PFSK-1 (cell line): Measurements from ENCODE around the gene MCCD1.

ENCODE experiments used
- FOXP2 ChIP-seq: optimal IDR thresholded peaks from 2 replicates; pipeline ENCODE3; 2011; ENCODE audit warnings: borderline replicate concordance, control low read depth, inconsistent platforms; ENCODE audit not compliant: insufficient read depth; ENCODE audit errors: extremely low read length, extremely low read depth
- POLR2AphosphoS5 ChIP-seq: IDR thresholded peaks from 2 replicates; pipeline ENCODE4 v1.6.1; 2012; ENCODE audit warnings: low read depth, mild to moderate bottlenecking, control low read depth, low read length, moderate library complexity
- REST ChIP-seq, 2 experiments: IDR thresholded peaks; 2 replicates each; pipeline versions ENCODE4 v1.6.1 to v1.8.0; 2011 to 2012; ENCODE audit warnings: low read depth in 2 of 2, low read length in 2 of 2, control low read depth in 1 of 2, inconsistent platforms in 1 of 2, mild to moderate bottlenecking in 1 of 2, moderate library complexity in 1 of 2; ENCODE audit not compliant: insufficient read depth in 1 of 2
- SIN3A ChIP-seq: IDR thresholded peaks from 2 replicates; pipeline ENCODE4 v1.6.1; 2012; ENCODE audit warnings: mild to moderate bottlenecking, low read length, moderate library complexity, borderline replicate concordance; ENCODE audit not compliant: insufficient read depth
- TAF1 ChIP-seq: IDR thresholded peaks from 2 replicates; pipeline ENCODE4 v1.6.1; 2012; ENCODE audit warnings: low read length, control low read depth, borderline replicate concordance; ENCODE audit not compliant: insufficient read depth

The MCCD1 gene

GRCh38 chr6:31495580-31495979 lies 33.2 kb upstream of the MCCD1 start:
- TF ChIP-seq POLR2AphosphoS5: no peak
- TF ChIP-seq SIN3A: no peak
- no peak for TF ChIP-seq REST (IDR thresholded peaks at IDR 0.05; ENCODE audit: insufficient read depth in 1 of 2, low read depth in 2 of 2, low read length in 2 of 2)
- no peak for TF ChIP-seq TAF1
- no peak for TF ChIP-seq FOXP2

- TF ChIP-seq REST (IDR thresholded peaks at IDR 0.05; ENCODE audit: insufficient read depth in 1 of 2, low read depth in 2 of 2, low read length in 2 of 2): no peak
- no peak; the same call in 1 of the 2 replicates for TF ChIP-seq SIN3A
- peak; percentile 55 for TF ChIP-seq POLR2AphosphoS5
Observed at GRCh38 chr6:31497531-31498476, 31.0 kb upstream of the MCCD1 start, which contains the start of gene MICB. Gene MICB (plus strand): TSS chr6:31498145. CDS start chr6:31498194, 49 bp downstream.

- TF ChIP-seq SIN3A (no peak), REST (IDR thresholded peaks at IDR 0.05; ENCODE audit: insufficient read depth in 1 of 2, low read depth in 2 of 2, low read length in 2 of 2) (no peak), FOXP2 (no peak), TAF1 (no peak), POLR2AphosphoS5 (no peak)
Observed at GRCh38 chr6:31498748-31499147, 30.0 kb upstream of the MCCD1 start.

GRCh38 chr6:31502586-31502985 lies 26.2 kb upstream of the MCCD1 start:
- no peak for TF ChIP-seq REST (IDR thresholded peaks at IDR 0.05; ENCODE audit: insufficient read depth in 1 of 2, low read depth in 2 of 2, low read length in 2 of 2)
- no peak for TF ChIP-seq SIN3A
- TF ChIP-seq FOXP2: no peak
- TF ChIP-seq POLR2AphosphoS5: no peak
- TF ChIP-seq TAF1: no peak
